Activated naive CD4-positive, alpha-beta T cell treated with anti-CD3 and anti-CD28 coated beads, Interleukin-2, amount 50 U/mL, for 72 hours (primary cell): ENCODE data around the gene TRAP1. TPM values are rescaled to one million over a fixed set of nuclear protein-coding genes. Genes with fewer than 3 reads are reported as not detected.

Source experiments
- ATAC-seq, 2 donors: fragments of 150-1000 bp; cut with Tn5 transposase; 2 replicates each; pipeline ENCODE4 v1.10.0; 2021; ENCODE audit warnings: mild to moderate bottlenecking in 2 of 2, moderate library complexity in 2 of 2
- DNase-seq, 2 donors: peaks; one replicate each; pipeline ENCODE4 v3.0.0; 2021 to 2022; ENCODE audit warnings: low spot score in 2 of 2
- H3K27ac Mint-ChIP-seq, 2 donors: one replicate each; pipeline ENCODE4 v1.8.0; 2022; ENCODE audit warnings: mild to moderate bottlenecking in 2 of 2, mixed read lengths in 2 of 2
- H3K36me3 Mint-ChIP-seq, 2 donors: one replicate each; pipeline ENCODE4 v1.8.0; 2022; ENCODE audit warnings: mixed read lengths in 2 of 2
- H3K9me3 Mint-ChIP-seq, 2 donors: one replicate each; pipeline ENCODE4 v1.8.0; 2022; ENCODE audit warnings: mixed read lengths in 2 of 2
- total RNA-seq, 2 donors: library from RNA; stranded (reverse); gene quantifications; one replicate each; pipeline ENCODE4 v1.2.3, GENCODE V29; 2022

The TRAP1 gene
- total RNA-seq, 2 donors from 2014 or later = 191 to 276 TPM

- DNase-seq (peak in 1 of 2 donors; percentile 40), ATAC-seq (no peak)
- Mint-ChIP-seq H3K27ac (peak overlapping the region in 1 of 2 donors; percentile 72), H3K9me3 (no peaks in the 10 kb centered on the region), H3K36me3 (peaks cover 0 to 5% of the 10 kb centered on the region in 2 donors)
Observed at GRCh38 chr16:3652373-3653195, 64.7 kb downstream of the TRAP1 start.

- no peak for ATAC-seq
- H3K36me3 Mint-ChIP-seq = no peaks in the 10 kb centered on the region
- peak overlapping the region; percentile 30 to 70 for H3K27ac Mint-ChIP-seq
- peak in 1 of 2 donors; percentile 43 for DNase-seq
- no peaks in the 10 kb centered on the region for H3K9me3 Mint-ChIP-seq
Observed at GRCh38 chr16:3651461-3652372, 65.6 kb downstream of the TRAP1 start.

GRCh38 chr16:3650631-3651265, 66.6 kb downstream of the TRAP1 start:
- DNase-seq = no peak
- peak overlapping the region in 1 of 2 donors; percentile 70 for H3K27ac Mint-ChIP-seq
- no peaks in the 10 kb centered on the region for H3K9me3 Mint-ChIP-seq
- no peak for ATAC-seq
- no peaks in the 10 kb centered on the region for H3K36me3 Mint-ChIP-seq

- no peaks in the 10 kb centered on the region for H3K9me3 Mint-ChIP-seq
- H3K36me3 Mint-ChIP-seq = no peaks in the 10 kb centered on the region
- no peak for ATAC-seq
- no peak for DNase-seq
- H3K27ac Mint-ChIP-seq = peak overlapping the region; percentile 0 to 70
Observed at GRCh38 chr16:3646348-3646920, 70.9 kb downstream of the TRAP1 start.

GRCh38 chr16:3645504-3646347, 71.6 kb downstream of the TRAP1 start:
- H3K9me3 Mint-ChIP-seq = no peaks in the 10 kb centered on the region
- no peaks in the 10 kb centered on the region for H3K36me3 Mint-ChIP-seq
- peak overlapping the region; percentile 51 to 88 for H3K27ac Mint-ChIP-seq
- DNase-seq = peak in 1 of 2 donors; percentile 49
- no peak for ATAC-seq

GRCh38 chr16:3645108-3645503, 72.2 kb downstream of the TRAP1 start:
- H3K9me3 Mint-ChIP-seq = no peaks in the 10 kb centered on the region
- H3K27ac Mint-ChIP-seq = peak overlapping the region; percentile 51 to 88
- DNase-seq (peak in 1 of 2 donors; percentile 13), ATAC-seq (no peak)
- no peaks in the 10 kb centered on the region for H3K36me3 Mint-ChIP-seq

GRCh38 chr16:3643095-3643730, 74.1 kb downstream of the TRAP1 start:
- H3K36me3 Mint-ChIP-seq = peaks cover 0 to 7% of the 10 kb centered on the region in 2 donors
- ATAC-seq (no peak), DNase-seq (peak in 1 of 2 donors; percentile 44)
- peak overlapping the region in 1 of 2 donors; percentile 14 for H3K27ac Mint-ChIP-seq
- H3K9me3 Mint-ChIP-seq = no peaks in the 10 kb centered on the region

GRCh38 chr16:3642397-3643094, 74.8 kb downstream of the TRAP1 start:
- H3K36me3 Mint-ChIP-seq = peaks cover 0 to 7% of the 10 kb centered on the region in 2 donors
- no peak overlapping the region for H3K27ac Mint-ChIP-seq
- DNase-seq (peak in 1 of 2 donors; percentile 41), ATAC-seq (no peak)
- H3K9me3 Mint-ChIP-seq = no peaks in the 10 kb centered on the region

GRCh38 chr16:3641801-3642396, 75.4 kb downstream of the TRAP1 start:
- H3K9me3 Mint-ChIP-seq = no peaks in the 10 kb centered on the region
- peaks cover 0 to 7% of the 10 kb centered on the region in 2 donors for H3K36me3 Mint-ChIP-seq
- no peak overlapping the region for H3K27ac Mint-ChIP-seq
- ATAC-seq = no peak
- peak in 1 of 2 donors; percentile 34 for DNase-seq

GRCh38 chr16:3640632-3641501, 76.5 kb downstream of the TRAP1 start:
- ATAC-seq = no peak
- peak in 1 of 2 donors; percentile 42 for DNase-seq
- peaks cover 0 to 7% of the 10 kb centered on the region in 2 donors for H3K36me3 Mint-ChIP-seq
- H3K27ac Mint-ChIP-seq = no peak overlapping the region
- H3K9me3 Mint-ChIP-seq = no peaks in the 10 kb centered on the region

GRCh38 chr16:3640207-3640606, 77.1 kb downstream of the TRAP1 start:
- no peak overlapping the region for H3K27ac Mint-ChIP-seq
- H3K36me3 Mint-ChIP-seq = peaks cover 0 to 7% of the 10 kb centered on the region in 2 donors
- no peaks in the 10 kb centered on the region for H3K9me3 Mint-ChIP-seq
- ATAC-seq = no peak
- no peak for DNase-seq

GRCh38 chr16:3638916-3639644, 78.2 kb downstream of the TRAP1 start:
- Mint-ChIP-seq H3K27ac (no peak overlapping the region), H3K9me3 (no peaks in the 10 kb centered on the region), H3K36me3 (peaks cover 0 to 7% of the 10 kb centered on the region in 2 donors)
- ATAC-seq (no peak), DNase-seq (no peak)

- no peak for DNase-seq
- H3K27ac Mint-ChIP-seq = peak overlapping the region; percentile 77 to 91
- no peaks in the 10 kb centered on the region for H3K9me3 Mint-ChIP-seq
- ATAC-seq = peak; percentile 58 to 76
- peaks cover 0 to 7% of the 10 kb centered on the region in 2 donors for H3K36me3 Mint-ChIP-seq
Observed at GRCh38 chr16:3637371-3637923, 79.9 kb downstream of the TRAP1 start.
